HG03460 (cell line): ENCODE measurements around the gene MEIKIN.

Experiments used
- ATAC-seq: cut with Tn5 transposase; IDR thresholded peaks from one replicate; pipeline ENCODE4 v1.9.1; 2021; ENCODE audit not compliant: unreplicated experiment

The MEIKIN gene, protein sequence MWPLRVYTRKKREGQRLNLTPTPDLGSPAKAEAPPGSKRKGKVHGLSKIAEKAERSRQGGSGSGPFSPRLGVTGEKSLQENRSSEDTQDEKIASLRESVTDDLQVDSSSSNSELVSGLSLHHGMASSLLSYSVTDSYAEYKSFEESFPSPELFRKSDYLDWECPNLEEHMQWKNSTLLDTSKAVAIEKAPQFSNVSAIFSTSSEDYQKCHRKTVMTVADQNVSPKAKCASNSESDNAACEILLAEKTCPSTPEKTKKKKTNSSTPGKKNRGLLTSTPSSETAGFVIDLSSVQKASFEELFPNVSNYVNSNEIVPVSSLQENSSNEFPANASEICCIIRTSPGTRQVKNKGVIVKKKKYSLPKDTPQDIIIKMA

DNA sequence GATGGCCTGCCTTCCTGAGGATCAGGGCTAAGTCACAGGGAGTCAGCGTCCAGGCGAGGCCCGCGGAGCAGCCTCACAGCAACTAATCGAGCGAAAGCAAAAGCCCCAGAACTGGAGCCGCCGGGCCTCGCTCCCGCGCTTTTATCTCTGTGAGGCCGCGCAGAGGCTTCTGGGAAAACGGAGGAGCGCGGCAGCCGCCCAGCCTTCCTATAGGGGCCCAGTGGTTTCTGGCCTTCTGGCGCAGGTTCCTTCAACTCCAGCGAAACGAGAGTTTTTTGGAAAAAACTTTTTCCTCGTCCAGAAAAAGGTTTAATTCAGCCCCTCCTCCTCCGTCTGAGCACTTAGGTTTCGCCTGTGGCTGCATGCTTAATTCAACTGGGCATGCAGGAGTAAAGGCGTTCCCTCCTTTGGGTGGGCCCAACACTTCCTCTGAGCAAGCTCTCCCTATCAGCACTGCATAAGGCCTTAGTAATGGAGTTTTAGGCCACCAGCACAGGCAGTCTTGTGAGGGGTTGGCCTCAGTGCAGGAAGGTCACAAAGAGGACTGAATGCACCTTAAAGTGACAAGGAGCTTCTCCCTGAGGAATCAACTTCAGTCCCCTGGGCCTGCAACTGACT, at the start of gene MEIKIN:
Gene MEIKIN, minus strand, starts transcription at position 113 of the 618 bp plus-strand sequence. CDS start 158 bp downstream, outside the sequence.
- ATAC-seq, result no peak

DNA sequence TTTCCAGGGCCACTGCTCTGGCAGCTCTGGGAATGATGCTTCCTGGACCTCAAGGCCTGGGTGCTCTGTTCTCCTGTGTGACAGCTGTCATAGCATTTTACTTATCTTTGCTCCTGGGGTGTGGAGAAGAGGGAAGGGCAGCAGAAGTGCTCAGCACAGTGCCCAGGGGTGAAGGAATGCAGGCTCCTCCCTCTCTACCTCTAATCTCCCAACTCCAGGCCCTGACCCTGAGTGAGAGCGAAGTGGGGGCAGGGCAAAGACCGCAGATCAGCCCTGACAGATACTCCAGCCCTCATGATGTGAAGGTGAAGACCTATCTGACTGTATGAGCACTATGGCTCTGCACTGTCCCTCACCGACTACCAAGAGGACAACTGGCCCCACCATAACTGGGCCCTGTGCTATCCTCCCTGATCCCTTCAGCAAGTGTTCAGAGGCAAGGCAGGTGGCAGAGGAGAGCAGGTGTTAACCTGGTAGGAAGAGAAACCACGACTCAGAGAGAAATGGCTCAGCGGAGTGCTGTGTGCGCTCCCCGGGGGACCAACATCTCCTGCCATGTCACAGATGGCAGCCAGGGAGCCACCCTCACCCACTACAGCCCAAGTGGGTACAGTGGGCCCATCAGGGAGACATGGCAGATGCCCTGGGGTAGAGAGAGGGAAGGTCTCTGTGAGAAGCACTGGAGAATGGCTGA, 49.2 kb upstream of the MEIKIN start:
- no peak for ATAC-seq

DNA sequence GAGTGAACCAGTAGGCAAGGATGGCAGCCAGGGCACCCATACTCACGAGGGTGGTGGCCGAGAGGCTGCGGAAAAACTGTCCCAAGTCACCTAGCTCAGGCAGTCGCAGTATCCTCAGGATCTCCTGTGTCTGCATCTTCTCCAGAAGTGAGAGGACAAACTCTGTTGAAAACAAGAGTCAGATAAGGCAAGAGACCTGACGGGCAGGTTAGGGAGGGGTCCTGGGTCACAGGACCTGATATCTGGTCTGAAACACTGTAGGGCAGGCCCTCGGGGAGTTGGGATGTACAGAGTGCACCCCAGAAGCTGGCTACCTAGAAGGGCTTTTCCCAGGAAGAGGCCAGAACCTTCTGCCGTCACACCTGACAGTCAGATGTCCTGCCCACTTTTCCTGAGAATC, 48.6 kb upstream of the MEIKIN start:
- ATAC-seq, result no peak

DNA sequence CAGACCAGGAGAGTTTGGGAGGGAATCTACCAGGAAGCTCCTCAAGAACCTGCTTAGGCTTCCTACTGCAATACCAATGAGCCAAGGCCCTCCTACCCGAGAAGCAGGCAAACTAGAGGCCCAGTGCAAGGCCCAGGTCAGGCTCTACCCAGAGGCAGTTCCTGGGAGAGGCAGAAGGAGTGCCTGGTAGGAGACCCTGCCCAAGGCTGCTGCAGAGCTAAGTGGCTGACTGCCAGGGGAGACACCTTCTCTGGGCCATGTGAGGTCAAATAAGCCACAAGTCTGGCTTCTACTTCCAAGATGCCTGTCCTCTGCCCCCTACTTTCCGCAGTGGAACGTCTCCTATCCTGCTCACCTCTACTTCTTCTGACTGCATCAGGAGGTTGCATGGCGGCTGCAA, 48.2 kb upstream of the MEIKIN start:
- no peak for ATAC-seq

DNA sequence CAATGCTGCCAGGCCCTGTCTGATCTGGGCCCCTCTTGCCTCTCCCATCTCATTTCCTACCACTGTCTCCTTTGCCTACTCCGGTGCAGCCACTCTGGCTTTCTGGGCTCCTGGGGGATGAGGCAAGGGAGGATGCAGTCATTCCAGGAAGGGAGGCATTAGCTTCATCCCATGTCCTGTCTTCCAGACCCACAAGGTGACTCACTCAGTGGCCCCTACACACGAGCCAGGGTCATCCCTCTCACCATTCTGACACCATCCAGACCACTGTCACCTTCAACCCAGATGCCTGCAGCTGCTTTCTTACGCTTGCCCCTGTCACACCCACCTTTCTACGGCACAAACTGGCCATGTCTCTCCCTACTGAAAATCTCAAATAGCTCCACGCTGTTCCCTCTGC, 46.9 kb upstream of the MEIKIN start:
- no peak for ATAC-seq

DNA sequence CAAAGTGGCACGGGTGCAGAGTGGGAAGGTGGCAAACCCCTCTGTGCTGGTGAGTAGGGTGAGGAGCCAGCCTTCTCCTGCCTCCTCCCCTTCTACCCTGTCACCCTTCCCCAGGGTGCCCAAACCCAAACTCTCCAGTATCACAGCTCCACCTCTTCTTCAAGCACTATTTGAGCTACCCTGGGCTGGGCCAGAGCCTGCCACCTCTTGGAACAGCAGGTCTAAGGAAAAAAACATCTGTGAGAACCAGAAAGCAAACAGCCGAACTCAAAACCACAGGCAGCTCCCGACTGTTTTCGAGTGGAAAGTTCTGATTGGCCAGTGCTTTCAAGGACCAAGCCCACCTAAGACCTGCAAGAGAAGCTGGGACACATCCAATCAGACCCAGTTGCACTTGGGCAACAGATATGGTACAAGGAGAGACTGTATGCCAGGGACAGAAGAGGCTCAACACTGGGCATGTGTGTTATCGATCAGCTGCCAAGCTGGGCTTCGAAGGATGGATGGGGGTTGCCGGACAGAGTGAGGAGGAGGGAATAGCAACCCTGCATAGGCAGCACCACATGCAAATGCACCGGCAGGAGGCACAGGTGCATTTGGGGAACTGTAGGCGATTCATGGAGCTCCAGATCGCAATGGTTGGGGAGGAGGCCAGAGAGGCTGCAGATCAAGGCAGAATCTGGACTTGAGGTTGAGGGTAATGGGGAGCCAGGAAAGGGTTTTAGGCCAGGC, 46.3 kb upstream of the MEIKIN start:
- ATAC-seq, result no peak

DNA sequence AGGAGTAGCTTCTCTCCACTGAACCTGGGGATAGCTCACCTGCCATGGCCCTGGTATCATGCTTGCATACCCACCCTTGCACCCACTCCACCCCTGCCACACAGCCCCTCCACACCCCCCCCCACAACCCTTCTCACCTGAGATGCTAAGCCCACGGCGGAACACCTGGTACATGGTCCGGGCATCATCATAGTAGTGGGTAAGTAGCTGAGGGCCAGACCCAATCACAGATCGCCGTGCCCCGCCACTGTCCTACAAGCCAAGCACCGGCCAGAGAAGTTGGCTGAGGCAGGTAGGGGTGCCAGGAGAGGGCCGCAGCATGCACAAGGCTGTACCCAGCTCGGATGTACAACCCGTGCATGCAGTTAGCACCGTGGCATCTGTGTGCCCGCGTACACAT, 45.3 kb upstream of the MEIKIN start:
- no peak for ATAC-seq

DNA sequence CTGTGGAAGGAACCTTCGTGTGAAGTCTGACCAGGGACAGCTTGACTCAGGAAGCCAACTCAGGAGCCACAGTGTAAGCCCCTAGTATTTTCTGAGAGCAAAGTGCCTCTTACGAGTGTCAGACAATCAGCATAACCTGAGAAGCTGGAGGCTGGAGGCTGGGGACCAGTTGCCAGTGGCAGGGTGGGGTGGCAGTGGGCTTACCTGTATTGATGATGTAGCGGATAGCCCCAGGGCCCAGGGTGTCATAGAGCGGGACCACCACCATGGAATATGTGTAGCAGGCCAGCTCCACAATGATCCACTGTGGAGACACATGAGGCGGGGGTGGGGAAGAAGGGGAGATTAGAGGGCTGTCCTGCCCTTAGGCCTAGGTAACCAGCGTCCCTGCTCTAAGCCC, 43.1 kb upstream of the MEIKIN start:
- ATAC-seq, result no peak

DNA sequence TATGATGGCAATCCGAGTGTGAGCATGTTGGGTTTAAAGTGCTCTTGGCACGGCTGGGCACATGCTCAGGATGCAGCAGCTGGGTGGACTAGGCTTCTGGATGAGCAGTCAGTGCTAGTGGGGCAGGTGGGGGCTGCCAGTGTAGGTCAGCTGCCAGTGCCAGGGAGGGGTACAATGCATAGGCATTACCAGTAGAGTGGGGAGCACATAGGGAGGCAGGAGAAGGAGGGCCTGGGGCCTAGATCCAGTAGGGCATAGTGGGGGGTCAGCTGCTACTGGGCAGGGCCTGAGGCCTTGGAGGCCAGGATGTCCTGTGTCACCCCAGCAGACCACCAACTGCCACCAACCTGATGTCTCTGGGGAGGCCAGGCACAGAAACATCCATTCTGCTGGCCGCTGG, 41.8 kb upstream of the MEIKIN start:
- no peak for ATAC-seq

DNA sequence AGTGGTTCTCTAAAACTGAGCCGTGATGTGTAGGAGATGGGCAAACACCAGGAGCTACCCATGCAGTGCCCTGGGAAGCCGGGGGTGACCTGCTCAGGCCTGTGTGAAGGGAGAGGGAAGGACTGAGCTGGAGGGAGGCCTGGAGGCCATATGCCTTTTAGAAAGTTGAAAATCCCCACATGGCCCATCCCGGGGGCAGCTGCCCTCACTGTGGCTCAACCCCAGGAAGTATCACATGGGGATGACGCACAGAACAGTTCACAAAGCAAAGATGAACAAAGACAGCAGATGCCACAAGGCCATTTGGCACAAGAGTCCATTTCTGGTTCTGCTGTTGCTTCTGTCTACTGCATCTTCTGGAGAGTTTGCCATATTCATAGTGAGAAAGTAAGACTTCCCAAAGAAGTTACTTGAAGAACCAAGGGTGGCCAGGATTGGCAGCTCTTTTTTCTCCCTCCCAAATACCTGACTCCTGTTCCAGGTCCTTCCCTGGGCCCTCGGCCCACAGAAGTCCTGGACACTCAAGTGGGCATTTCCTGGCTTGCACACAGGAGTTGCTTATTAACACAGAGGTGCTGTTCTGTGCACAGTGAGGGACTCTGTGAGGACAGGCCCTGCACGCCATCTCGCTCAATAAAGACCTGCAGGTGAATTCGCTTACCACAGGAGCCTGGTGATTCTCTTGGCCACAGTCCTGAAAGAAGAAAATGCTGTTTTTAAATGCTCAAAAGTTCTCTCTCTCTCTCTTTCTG, 40.9 kb upstream of the MEIKIN start:
- no peak for ATAC-seq

DNA sequence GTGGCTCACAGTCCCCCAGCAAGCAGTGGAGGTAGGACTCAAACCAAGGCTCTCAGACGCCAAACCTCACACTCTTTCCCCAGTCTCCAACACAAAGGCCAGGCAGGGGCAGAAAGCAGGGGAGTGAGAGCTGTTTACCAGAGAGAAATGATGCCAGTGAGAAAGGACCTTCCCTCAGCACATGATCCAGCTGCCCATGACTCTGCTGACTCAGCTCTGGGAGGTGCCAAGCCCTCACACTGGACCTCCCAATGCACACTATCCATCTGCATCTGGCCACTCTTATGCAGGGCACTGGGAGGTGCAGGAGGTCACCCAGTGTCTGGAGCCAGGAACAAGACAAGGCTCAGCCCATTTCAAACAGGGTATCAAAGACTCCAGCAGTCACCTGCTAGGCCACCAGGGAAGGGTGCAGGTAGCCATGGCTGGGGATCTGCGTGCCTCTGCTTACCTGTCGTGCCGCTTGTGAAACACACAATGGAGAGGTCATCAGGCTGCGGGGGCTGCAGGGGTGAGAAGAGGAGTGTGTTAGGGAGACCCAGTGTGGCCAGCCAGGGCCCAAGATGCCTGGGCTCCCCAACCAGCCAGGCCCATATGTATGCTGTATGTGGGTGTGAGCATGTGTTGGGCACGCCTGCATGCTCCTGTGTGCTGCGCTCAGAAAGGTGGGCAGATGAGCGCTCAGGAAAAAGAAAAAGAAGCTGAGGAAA, 39.6 kb upstream of the MEIKIN start:
- no peak for ATAC-seq

DNA sequence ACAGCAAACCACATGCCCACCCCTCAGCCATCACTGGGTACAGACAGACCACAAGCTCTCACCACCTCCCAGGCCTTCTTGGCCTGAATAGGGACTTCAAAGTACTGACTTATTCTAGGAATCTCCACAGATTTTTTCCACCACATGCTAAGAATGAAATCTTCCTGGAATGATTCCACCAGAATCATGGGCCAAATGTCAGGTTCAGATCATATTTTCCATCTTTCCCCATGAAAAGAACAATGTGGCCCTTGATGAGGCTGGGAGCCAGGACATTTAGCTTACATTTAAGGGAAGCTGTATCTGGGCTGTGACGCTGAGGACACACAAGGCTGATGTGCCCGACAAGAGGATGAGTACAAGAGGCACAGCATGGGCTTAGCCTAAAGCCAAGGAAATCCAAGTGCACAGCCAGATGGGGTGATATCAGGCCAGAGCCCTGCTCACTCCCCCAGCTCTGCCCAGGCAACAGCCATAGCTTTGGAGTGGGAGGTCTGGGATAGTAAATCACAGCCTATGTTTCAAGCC, 37.8 kb upstream of the MEIKIN start:
- no peak for ATAC-seq

DNA sequence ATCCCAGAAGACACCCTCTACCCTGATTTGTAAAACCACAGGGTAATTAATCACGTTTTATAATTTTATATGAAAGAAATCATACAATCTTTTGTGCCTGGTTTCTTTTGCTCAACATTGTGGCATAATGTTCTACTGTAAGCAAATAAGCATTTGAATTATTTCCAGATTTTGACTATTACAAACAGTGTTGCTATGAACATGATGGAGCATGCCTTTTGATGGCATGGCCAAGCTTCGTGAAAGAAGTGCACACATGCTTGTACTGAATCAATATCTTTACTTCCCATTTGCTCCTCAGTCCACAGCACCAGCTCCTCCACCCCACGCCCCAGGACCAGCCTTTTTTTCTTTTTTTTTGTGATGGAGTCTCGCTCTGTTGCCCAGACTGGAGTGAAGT, 36.1 kb upstream of the MEIKIN start:
- ATAC-seq, result no peak

DNA sequence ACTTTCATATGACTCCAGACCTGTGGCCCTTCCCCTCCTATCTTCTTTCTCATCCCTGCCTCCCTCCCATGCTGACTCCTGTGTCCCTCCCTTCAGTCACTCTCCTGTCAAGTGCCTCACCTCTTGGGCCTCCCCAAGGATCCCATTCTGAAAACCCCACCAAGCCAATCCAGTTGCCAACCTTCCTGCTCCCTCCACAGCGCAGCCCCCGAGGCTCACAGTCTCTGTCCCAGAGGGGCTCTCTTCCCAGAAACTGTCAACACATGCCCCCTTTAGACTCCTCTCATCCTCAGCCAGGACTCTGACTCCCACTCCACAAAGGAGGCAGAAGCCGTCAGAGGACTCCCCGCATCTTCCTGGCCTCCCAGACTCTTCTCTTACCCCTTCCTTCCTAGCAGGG, 35.2 kb upstream of the MEIKIN start:
- ATAC-seq, result no peak

DNA sequence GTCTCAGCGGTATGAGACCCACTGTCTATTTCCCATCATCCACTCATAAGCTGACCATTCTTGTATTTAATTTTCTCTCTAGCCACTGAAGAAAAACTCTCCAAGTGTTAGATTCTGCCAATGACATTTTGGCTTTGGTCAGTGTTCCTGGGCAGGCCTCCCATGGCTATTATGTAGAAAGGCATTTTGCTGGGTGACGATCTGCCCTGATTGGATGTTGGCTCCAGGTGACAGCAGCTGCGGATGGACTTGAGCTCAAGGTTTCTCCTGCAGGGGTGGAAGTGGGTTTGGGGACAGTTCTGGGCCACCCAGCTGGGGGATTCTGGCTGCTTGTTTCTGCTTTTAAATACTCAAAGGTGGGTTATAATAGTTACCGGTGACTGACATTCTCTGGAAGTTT, 34.4 kb upstream of the MEIKIN start:
- no peak for ATAC-seq

DNA sequence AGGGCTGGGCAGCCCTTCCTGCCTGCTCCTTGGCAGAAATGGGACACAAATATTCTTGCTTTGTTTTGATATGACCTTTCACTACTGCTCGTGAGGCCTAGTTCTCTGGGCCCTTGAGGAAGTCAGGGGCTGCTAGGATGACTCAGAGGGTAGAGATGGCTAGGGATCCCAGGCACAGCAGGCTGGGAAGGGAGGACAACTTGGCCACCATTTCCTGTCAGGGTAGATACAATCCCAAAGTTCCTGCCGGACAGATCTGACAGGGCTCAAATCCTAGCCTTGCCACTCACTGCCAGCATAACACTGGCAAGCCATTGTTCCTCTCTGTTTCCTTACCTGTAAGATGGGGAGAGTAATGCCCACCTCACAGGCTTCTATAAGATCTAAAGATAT, 31.7 kb upstream of the MEIKIN start:
- ATAC-seq, result no peak

DNA sequence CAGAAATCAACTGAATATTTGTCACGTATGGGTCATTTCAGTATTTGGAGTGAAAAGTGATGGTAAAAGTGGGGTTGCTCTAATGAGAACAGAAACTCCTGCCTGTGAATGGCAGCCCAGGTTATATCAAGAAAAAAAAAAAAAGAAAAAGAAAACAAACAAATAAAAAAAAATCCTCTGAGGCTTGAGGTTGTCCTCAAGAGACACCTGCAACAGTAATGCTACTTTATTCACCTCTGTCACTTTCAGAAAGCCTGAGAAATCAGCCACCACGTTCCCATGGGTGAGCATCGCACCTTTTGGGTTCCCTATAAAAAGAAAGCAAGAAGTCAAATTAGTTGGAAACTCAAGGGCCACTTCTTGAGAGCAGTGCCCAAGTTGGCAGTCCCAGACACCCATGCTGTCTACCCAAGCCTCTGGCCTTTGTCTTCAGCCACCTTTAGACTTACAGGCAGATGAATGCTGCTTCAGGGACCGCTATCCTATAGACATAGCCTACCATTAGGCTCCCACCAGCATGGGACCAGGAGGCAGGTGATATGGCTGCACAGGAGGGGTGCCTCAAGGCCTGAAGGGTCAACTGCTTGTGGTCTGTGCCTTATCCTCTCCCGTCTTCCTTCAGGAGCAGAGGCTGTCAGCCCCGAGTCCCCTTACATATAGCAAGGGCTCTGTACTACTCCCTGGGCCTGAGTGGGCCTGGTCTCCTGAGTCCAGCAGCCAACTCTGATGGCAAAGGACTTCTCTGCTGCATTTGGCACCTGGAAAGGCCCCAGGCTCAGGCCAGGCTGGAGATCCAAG, 31.1 kb upstream of the MEIKIN start:
- no peak for ATAC-seq

DNA sequence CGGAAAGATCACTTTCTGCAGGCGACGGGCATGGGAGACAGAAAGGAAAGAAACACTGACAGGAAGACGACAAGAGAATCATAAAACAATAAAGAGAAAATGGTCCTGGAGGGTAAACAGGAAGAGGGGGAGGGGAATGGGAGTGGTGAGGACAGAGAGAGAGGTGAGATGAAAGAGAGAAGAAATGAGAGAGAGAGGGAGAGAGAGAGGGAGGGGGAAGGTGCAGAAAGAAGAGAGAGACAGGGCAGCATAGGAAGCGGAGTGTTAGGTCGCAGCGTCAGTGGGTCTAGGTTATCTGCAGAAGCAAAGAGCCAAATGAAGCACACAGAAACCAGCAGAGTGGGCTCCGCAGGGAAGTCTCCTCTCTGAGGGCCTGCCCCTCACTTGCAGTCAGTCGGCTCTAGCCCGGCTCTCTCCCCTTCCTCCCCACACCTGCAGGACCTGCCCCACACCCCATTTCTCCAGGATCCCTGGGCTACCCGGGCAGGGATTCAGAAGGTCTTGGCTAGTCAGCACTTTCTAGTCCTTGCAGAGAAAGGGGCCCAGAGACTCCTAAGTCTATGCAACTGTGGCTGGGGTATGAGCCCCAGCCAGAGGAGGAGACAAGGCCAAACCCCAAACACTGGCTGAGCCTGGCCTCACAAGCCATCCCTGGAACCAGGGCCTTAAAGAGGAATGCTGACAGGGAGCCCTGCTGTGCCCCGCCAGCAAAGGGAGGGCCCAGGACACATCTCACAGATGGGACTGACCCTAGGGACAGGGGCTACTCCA, 29.7 kb upstream of the MEIKIN start:
- ATAC-seq, result no peak

DNA sequence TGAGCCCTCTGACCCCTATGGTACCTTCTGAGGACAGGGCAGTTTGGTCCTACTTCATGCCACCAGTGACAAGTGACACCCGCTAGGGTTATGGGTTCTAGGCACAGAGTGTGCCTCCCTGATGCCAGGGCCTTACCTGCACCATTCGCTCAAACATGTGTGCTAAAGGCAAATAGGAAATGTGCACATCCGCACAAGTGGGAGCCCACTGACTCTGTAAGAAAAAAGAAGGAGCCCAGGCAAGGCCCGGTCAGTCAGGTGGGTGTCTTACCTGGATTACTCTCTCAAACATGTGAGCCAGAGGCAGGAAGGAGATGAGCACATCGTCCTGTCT, 29.1 kb upstream of the MEIKIN start:
- ATAC-seq, result no peak
